Activated naive CD8-positive, alpha-beta T cell treated with anti-CD3 and anti-CD28 coated beads, Interleukin-2, amount 50 U/mL, for 24 hours (primary cell): Measurements from ENCODE around the gene PTPN6.
"Not testable (repeated sequence)": the region's sequence is repeated elsewhere in the genome, so short reads cannot be mapped to it uniquely, and the experiment has no call there.

Experiments used
- ATAC-seq: fragments of 150-1000 bp; cut with Tn5 transposase; one replicate; pipeline ENCODE4 v1.10.0; 2021
- DNase-seq: peaks from one replicate; pipeline ENCODE4 v3.0.0; 2021
- H3K27ac Mint-ChIP-seq: one replicate; pipeline ENCODE4 v1.8.0; 2021; ENCODE audit warnings: mild to moderate bottlenecking, mixed read lengths
- H3K27me3 Mint-ChIP-seq: one replicate; pipeline ENCODE4 v1.8.0; 2021; ENCODE audit warnings: mixed read lengths
- H3K36me3 Mint-ChIP-seq: one replicate; pipeline ENCODE4 v1.8.0; 2021; ENCODE audit warnings: low read depth, mixed read lengths
- H3K4me1 Mint-ChIP-seq: one replicate; pipeline ENCODE4 v1.8.0; 2021; ENCODE audit warnings: mixed read lengths
- H3K4me3 Mint-ChIP-seq: one replicate; pipeline ENCODE4 v1.8.0; 2021; ENCODE audit warnings: mild to moderate bottlenecking, moderate library complexity, mixed read lengths
- H3K9me3 Mint-ChIP-seq: one replicate; pipeline ENCODE4 v1.8.0; 2021; ENCODE audit warnings: mixed read lengths

Gene PTPN6

DNA sequence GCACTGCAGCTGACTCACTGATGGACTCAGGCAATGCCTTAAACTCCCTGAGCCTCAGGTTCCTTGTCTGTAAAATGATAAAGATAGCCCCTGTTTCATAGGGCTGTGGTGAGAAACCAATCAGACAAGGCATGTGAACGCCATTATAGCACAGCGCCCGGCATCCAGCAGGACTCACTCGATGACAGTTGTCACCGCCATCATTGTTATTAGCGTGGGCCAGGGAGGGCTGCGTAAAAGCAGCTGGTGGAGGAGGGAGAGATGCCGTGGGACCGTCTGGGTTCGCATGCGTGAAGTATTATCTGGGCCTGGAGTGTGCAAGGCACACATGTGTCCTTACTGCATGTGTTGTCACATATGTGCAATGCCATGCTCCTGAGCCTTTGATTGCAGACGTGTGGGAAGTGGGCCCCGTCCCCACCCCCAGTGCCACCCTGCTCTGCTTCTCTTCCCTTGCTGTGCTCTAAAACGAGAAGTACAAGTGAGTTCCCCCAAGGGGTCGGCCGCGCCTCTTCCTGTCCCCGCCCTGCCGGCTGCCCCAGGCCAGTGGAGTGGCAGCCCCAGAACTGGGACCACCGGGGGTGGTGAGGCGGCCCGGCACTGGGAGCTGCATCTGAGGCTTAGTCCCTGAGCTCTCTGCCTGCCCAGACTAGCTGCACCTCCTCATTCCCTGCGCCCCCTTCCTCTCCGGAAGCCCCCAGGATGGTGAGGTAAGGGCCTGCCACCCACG lies at the start of gene PTPN6:
TSS of gene PTPN6 (plus strand) at position 546 of the 730 bp plus-strand sequence. CDS start at position 703, 157 bp downstream.
- Mint-ChIP-seq H3K4me3 (peak within 1 kb of the TSS; percentile 93), H3K27ac (peak within 1 kb of the TSS; percentile 99), H3K9me3 (no peaks in the 10 kb centered on the region), H3K36me3 (peaks cover 40% of the 10 kb centered on the region), H3K4me1 (peaks cover 78% of the 10 kb centered on the region), H3K27me3 (peaks cover 5% of the 10 kb centered on the region)
- DNase-seq = peak; percentile 78
- ATAC-seq = peak; percentile 39

DNA sequence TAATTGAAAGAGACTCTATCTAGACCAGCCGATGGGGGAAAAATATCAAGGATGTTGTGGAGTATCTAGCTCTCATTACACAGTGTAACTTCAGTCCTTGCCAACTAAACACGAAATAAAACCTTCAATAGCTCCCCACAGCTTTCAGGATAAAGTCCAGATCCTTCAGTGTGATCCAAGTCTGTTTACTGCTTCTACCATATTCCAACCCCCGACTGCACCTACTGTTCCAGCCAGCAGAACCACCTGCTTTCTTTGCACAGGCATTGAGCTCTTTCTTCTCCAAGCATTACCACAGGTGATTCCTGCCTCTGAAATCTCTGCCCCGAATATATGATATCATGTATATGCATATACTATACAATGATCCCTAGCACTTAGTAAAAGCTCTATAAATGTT lies 48.7 kb upstream of the PTPN6 start:
- Mint-ChIP-seq H3K4me1 (peaks cover 12% of the 10 kb centered on the region), H3K9me3 (no peaks in the 10 kb centered on the region), H3K36me3 (no peaks in the 10 kb centered on the region), H3K27me3 (no peaks in the 10 kb centered on the region), H3K27ac (no peak overlapping the region), H3K4me3 (no peak overlapping the region)
- DNase-seq = no peak
- ATAC-seq = no peak

- H3K27me3 Mint-ChIP-seq = no peaks in the 10 kb centered on the region
- ATAC-seq (no peak), DNase-seq (no peak)
- H3K4me1 Mint-ChIP-seq = peaks cover 12% of the 10 kb centered on the region
- H3K4me3 Mint-ChIP-seq = no peak overlapping the region
- H3K36me3 Mint-ChIP-seq = no peaks in the 10 kb centered on the region
- no peaks in the 10 kb centered on the region for H3K9me3 Mint-ChIP-seq
- no peak overlapping the region for H3K27ac Mint-ChIP-seq
Observed at GRCh38 chr12:6903722-6904121, 47.4 kb upstream of the PTPN6 start.

GRCh38 chr12:6904280-6905276 lies 46.6 kb upstream of the PTPN6 start, which contains the start of gene LRRC23:
TSS of gene LRRC23 (plus strand) at chr12:6904822. CDS start at chr12:6905634, 812 bp downstream.
- ATAC-seq (peak; percentile 97), DNase-seq (peak; percentile 98)
- Mint-ChIP-seq H3K9me3 (no peaks in the 10 kb centered on the region), H3K27me3 (no peaks in the 10 kb centered on the region), H3K4me1 (peaks cover 10% of the 10 kb centered on the region), H3K27ac (no peak within 1 kb of the TSS), H3K36me3 (no peaks in the 10 kb centered on the region), H3K4me3 (no peak within 1 kb of the TSS)

DNA sequence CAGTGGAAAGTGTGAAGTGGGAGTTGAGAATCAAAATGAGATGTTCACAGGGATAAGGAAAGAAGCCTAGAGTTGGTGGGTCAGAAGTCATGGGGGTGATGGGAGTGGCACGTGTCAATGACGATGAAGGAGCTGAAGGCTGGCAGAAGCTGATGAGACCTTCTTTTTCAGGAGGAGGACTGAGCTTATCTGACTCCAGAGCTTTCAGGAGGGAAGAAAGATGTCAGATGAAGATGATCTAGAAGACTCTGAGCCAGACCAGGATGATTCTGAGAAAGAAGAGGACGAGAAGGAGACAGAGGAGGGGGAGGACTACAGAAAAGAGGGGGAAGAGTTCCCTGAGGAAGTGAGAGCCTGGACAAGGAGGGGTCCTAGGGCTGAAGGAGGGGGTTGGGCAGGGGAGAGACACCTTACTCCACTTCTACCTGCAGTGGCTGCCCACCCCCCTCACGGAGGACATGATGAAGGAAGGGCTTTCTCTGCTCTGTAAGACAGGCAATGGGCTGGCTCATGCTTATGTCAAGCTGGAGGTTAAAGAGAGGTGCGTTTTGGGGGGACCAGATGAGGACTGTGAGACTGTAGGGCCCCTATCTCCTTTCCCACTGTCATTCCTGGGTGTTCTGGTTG lies 45.6 kb upstream of the PTPN6 start:
- no peaks in the 10 kb centered on the region for H3K27me3 Mint-ChIP-seq
- peaks cover 2% of the 10 kb centered on the region for H3K4me1 Mint-ChIP-seq
- no peaks in the 10 kb centered on the region for H3K9me3 Mint-ChIP-seq
- no peak overlapping the region for H3K4me3 Mint-ChIP-seq
- DNase-seq (no peak), ATAC-seq (no peak)
- no peak overlapping the region for H3K27ac Mint-ChIP-seq
- no peaks in the 10 kb centered on the region for H3K36me3 Mint-ChIP-seq

- ATAC-seq, H3K36me3 Mint-ChIP-seq, H3K9me3 Mint-ChIP-seq, H3K27me3 Mint-ChIP-seq, H3K27ac Mint-ChIP-seq, H3K4me3 Mint-ChIP-seq, DNase-seq, H3K4me1 Mint-ChIP-seq: not testable (repeated sequence)
Observed at GRCh38 chr12:6908141-6908540, 43.0 kb upstream of the PTPN6 start.

- Mint-ChIP-seq H3K27me3 (peaks cover 2% of the 10 kb centered on the region), H3K27ac (no peak overlapping the region), H3K4me1 (peaks cover 9% of the 10 kb centered on the region), H3K36me3 (no peaks in the 10 kb centered on the region), H3K4me3 (no peak overlapping the region), H3K9me3 (no peaks in the 10 kb centered on the region)
- no peak for DNase-seq
- no peak for ATAC-seq
Observed at GRCh38 chr12:6909421-6910145, 41.6 kb upstream of the PTPN6 start.

DNA sequence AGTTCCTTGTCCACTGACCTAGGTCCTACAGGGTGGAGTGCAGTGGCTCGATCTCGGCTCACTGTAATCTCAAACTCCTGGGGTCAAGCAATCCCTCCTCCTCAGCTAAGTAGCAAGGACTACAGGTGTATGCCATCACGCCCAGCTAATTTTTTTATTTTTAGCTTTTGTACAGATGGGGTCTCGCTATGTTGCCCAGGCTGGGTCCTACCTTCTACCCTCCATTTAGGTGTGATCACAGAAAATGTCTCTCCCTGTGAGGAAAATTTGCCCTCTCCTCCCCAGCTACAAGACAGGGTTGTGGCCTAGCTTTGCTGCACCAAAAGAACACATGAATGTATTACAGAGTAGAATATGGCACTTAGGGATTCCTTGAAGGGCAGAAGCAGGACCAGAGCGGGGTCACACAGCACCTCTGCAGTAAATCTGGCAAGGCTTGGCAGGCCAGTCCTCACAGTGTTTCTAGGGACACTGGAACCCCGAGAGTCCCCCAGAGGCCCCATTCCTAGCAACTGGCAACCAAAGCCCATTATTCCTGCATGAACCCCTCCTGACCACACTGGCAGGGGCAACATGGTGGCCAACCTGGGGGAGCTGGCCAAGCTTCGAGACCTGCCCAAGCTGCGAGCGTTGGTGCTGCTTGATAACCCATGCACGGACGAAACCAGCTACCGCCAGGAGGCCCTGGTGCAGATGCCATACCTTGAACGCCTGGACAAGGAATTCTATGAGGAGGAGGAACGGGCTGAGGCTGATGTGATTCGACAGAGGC lies 38.8 kb upstream of the PTPN6 start:
- H3K27ac Mint-ChIP-seq = no peak overlapping the region

GRCh38 chr12:6914246-6914946 lies 36.8 kb upstream of the PTPN6 start, which contains the start of gene ENO2:
TSS of gene ENO2 (plus strand) at chr12:6914580. CDS start at chr12:6915833, 1,253 bp downstream.
- H3K4me3 Mint-ChIP-seq = peak within 1 kb of the TSS; percentile 93
- peaks cover 29% of the 10 kb centered on the region for H3K4me1 Mint-ChIP-seq
- peak; percentile 84 for DNase-seq

More for the DNA sequence above, 38.8 kb upstream of the PTPN6 start:
- no peaks in the 10 kb centered on the region for H3K9me3 Mint-ChIP-seq
- no peak overlapping the region for H3K4me3 Mint-ChIP-seq
- DNase-seq (no peak), ATAC-seq (no peak)
- peaks cover 26% of the 10 kb centered on the region for H3K4me1 Mint-ChIP-seq
- peaks cover 2% of the 10 kb centered on the region for H3K27me3 Mint-ChIP-seq
- H3K36me3 Mint-ChIP-seq = peaks cover 2% of the 10 kb centered on the region

GRCh38 chr12:6914947-6915788 lies 36.0 kb upstream of the PTPN6 start:
- Mint-ChIP-seq H3K27me3 (peaks cover 2% of the 10 kb centered on the region), H3K27ac (peak overlapping the region; percentile 81), H3K36me3 (peaks cover 15% of the 10 kb centered on the region), H3K9me3 (no peaks in the 10 kb centered on the region), H3K4me3 (peak overlapping the region; percentile 93), H3K4me1 (peaks cover 34% of the 10 kb centered on the region)
- no peak for DNase-seq
- peak; percentile 25 for ATAC-seq

More at GRCh38 chr12:6914246-6914946, 36.8 kb upstream of the PTPN6 start, which contains the start of gene ENO2:
- ATAC-seq = peak; percentile 86
- Mint-ChIP-seq H3K27ac (peak within 1 kb of the TSS; percentile 87), H3K36me3 (peaks cover 8% of the 10 kb centered on the region), H3K27me3 (peaks cover 2% of the 10 kb centered on the region), H3K9me3 (no peaks in the 10 kb centered on the region)

GRCh38 chr12:6915789-6916285 lies 35.3 kb upstream of the PTPN6 start:
- Mint-ChIP-seq H3K4me3 (peak overlapping the region; percentile 93), H3K27me3 (peaks cover 2% of the 10 kb centered on the region), H3K36me3 (peaks cover 15% of the 10 kb centered on the region), H3K27ac (peak overlapping the region; percentile 42), H3K9me3 (no peaks in the 10 kb centered on the region), H3K4me1 (peaks cover 34% of the 10 kb centered on the region)
- no peak for DNase-seq
- no peak for ATAC-seq
